Glutamatergic neuron (in vitro differentiated cells): ENCODE results near the gene MIOX. TPM values are rescaled to one million over a fixed set of nuclear protein-coding genes. Genes with fewer than 3 reads are reported as not detected.

ENCODE experiments used
- DNase-seq: peaks from one replicate; pipeline ENCODE4 v3.0.0; 2022
- H3K27ac Mint-ChIP-seq: one replicate; pipeline ENCODE4 v1.8.0; 2020; ENCODE audit warnings: mild to moderate bottlenecking, mixed read lengths, inconsistent platforms; ENCODE audit not compliant: unreplicated experiment
- H3K27me3 Mint-ChIP-seq: one replicate; pipeline ENCODE4 v1.8.0; 2020; ENCODE audit warnings: mild to moderate bottlenecking, moderate library complexity, mixed read lengths, inconsistent platforms; ENCODE audit not compliant: unreplicated experiment
- H3K36me3 Mint-ChIP-seq: one replicate; pipeline ENCODE4 v1.8.0; 2020; ENCODE audit warnings: mild to moderate bottlenecking, mixed read lengths, inconsistent platforms; ENCODE audit not compliant: unreplicated experiment
- H3K4me1 Mint-ChIP-seq: one replicate; pipeline ENCODE4 v1.8.0; 2020; ENCODE audit warnings: mild to moderate bottlenecking, low read depth, mixed read lengths, inconsistent platforms; ENCODE audit not compliant: unreplicated experiment
- H3K4me3 Mint-ChIP-seq: one replicate; pipeline ENCODE4 v1.8.0; 2020; ENCODE audit warnings: mild to moderate bottlenecking, mixed read lengths, inconsistent platforms; ENCODE audit not compliant: unreplicated experiment
- H3K9me3 Mint-ChIP-seq: one replicate; pipeline ENCODE4 v1.8.0; 2020; ENCODE audit warnings: mild to moderate bottlenecking, moderate library complexity, mixed read lengths, inconsistent platforms; ENCODE audit not compliant: unreplicated experiment
- CTCF ChIP-seq: fragments of 200-600 bp; sonication (generic); IDR thresholded peaks from one replicate; pipeline ENCODE4 v1.5.0; 2021; ENCODE audit not compliant: partially characterized antibody, unreplicated experiment
- total RNA-seq: library from RNA; stranded (reverse); fragmentation: NEBNext Ultra II Directional; extraction: Animal tissue kit (Norgen Biotek cat#: 25700); gene quantifications from one replicate; pipeline ENCODE4 v1.2.1, GENCODE V29; 2021; ENCODE audit not compliant: unreplicated experiment

Gene MIOX
- total RNA-seq, 1 donor from 2014 or later, result 4.0 TPM

- Mint-ChIP-seq H3K4me1 (peaks cover 3% of the 10 kb centered on the region), H3K4me3 (peak within 1 kb of the TSS; percentile 91), H3K9me3 (peaks cover 4% of the 10 kb centered on the region), H3K27ac (peak within 1 kb of the TSS; percentile 72), H3K27me3 (peaks cover 5% of the 10 kb centered on the region), H3K36me3 (no peaks in the 10 kb centered on the region)
- DNase-seq, result peak; percentile 94
- TF ChIP-seq CTCF, result no peak
Measured at GRCh38 chr22:50507421-50507990, 20.8 kb downstream of the MIOX start, which contains the start of gene LMF2. TSS of gene LMF2 (minus strand) at chr22:50507702. CDS start at chr22:50507675, 27 bp downstream.

- Mint-ChIP-seq H3K4me3 (peak within 1 kb of the TSS; percentile 91), H3K36me3 (no peaks in the 10 kb centered on the region), H3K4me1 (peaks cover 3% of the 10 kb centered on the region), H3K9me3 (peaks cover 4% of the 10 kb centered on the region), H3K27me3 (peaks cover 5% of the 10 kb centered on the region), H3K27ac (peak within 1 kb of the TSS; percentile 72)
- peak; percentile 97 for DNase-seq
- TF ChIP-seq CTCF, result no peak
Measured at GRCh38 chr22:50507991-50508884, 21.6 kb downstream of the MIOX start, which contains the start of gene NCAPH2. TSS of gene NCAPH2 (plus strand) at chr22:50508224. CDS start at chr22:50508338, 114 bp downstream.

DNA sequence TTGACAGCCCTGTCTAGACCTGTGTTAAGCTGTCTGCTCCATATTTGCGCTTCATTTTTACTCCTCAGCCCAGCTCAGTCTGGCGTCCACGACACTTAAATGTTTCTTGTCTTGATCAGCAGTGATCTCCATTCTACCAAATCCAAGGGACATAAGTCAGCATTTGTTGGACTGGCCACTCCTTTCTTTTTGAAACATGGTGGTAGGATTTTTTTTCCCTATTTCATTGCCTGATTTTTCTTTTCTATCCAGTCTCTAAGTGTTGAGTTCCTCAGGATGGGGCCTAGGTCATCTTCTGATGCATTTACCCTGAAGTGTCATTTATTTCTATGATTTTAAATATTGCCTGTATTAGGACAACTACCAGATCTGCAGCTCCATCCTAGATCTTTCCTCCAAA is 22.2 kb downstream of the MIOX start:
- no peaks in the 10 kb centered on the region for H3K36me3 Mint-ChIP-seq
- H3K9me3 Mint-ChIP-seq, result peaks cover 4% of the 10 kb centered on the region
- peaks cover 7% of the 10 kb centered on the region for H3K27me3 Mint-ChIP-seq
- H3K27ac Mint-ChIP-seq, result peak overlapping the region; percentile 72
- no peak for DNase-seq
- H3K4me3 Mint-ChIP-seq, result peak overlapping the region; percentile 91
- H3K4me1 Mint-ChIP-seq, result peaks cover 3% of the 10 kb centered on the region
- no peak for TF ChIP-seq CTCF

GRCh38 chr22:50513175-50513574 is 26.5 kb downstream of the MIOX start:
- no peak overlapping the region for H3K27ac Mint-ChIP-seq
- no peak for TF ChIP-seq CTCF
- peaks cover 6% of the 10 kb centered on the region for H3K27me3 Mint-ChIP-seq
- peaks cover 5% of the 10 kb centered on the region for H3K9me3 Mint-ChIP-seq
- no peak overlapping the region for H3K4me3 Mint-ChIP-seq
- H3K4me1 Mint-ChIP-seq, result peaks cover 3% of the 10 kb centered on the region
- no peak for DNase-seq
- H3K36me3 Mint-ChIP-seq, result no peaks in the 10 kb centered on the region

- no peaks in the 10 kb centered on the region for H3K36me3 Mint-ChIP-seq
- no peak overlapping the region for H3K27ac Mint-ChIP-seq
Measured at GRCh38 chr22:50516068-50516467, 29.4 kb downstream of the MIOX start.

More at GRCh38 chr22:50516068-50516467, 29.4 kb downstream of the MIOX start:
- Mint-ChIP-seq H3K9me3 (peaks cover 5% of the 10 kb centered on the region), H3K4me1 (no peaks in the 10 kb centered on the region), H3K4me3 (no peak overlapping the region), H3K27me3 (peaks cover 8% of the 10 kb centered on the region)
- no peak for DNase-seq
- no peak for TF ChIP-seq CTCF
